ENCODE measurements around the gene TMEM126A. TPM values are rescaled to one million over a fixed set of nuclear protein-coding genes. Genes with fewer than 3 reads are reported as not detected.
"Not testable (repeated sequence)": the region's sequence is repeated elsewhere in the genome, so short reads cannot be mapped to it uniquely, and the experiment has no call there.

Gene TMEM126A
- total RNA-seq, 1 donor from 2014 or later, result 36.4 TPM

GRCh38 chr11:85652786-85653447 is 5.2 kb downstream of the TMEM126A start:
- H3K36me3 Mint-ChIP-seq (ENCODE audit: low read depth), result no peaks in the 10 kb centered on the region
- no peak overlapping the region for H3K4me3 Mint-ChIP-seq
- DNase-seq (ENCODE audit: low read depth, low spot score), result no peak
- no peak overlapping the region for H3K27ac Mint-ChIP-seq (ENCODE audit: unreplicated experiment)
- H3K9me3 Mint-ChIP-seq, result no peaks in the 10 kb centered on the region
- no peak for TF ChIP-seq CTCF (conservative IDR thresholded peaks at IDR 0.05)
- H3K4me1 Mint-ChIP-seq, result peaks cover 16% of the 10 kb centered on the region
- no peaks in the 10 kb centered on the region for H3K27me3 Mint-ChIP-seq (ENCODE audit: low read depth)

- DNase-seq (ENCODE audit: low read depth, low spot score); H3K27ac Mint-ChIP-seq (ENCODE audit: unreplicated experiment); H3K36me3 Mint-ChIP-seq (ENCODE audit: low read depth); H3K27me3 Mint-ChIP-seq (ENCODE audit: low read depth); H3K4me3 Mint-ChIP-seq; H3K9me3 Mint-ChIP-seq: not testable (repeated sequence)
- peaks cover 10% of the 10 kb centered on the region for H3K4me1 Mint-ChIP-seq
Observed at GRCh38 chr11:85654343-85654742, 6.6 kb downstream of the TMEM126A start.

- H3K4me1 Mint-ChIP-seq, result peaks cover 29% of the 10 kb centered on the region
- H3K9me3 Mint-ChIP-seq, result no peaks in the 10 kb centered on the region
- no peak for DNase-seq (ENCODE audit: low read depth, low spot score)
- H3K36me3 Mint-ChIP-seq (ENCODE audit: low read depth), result peaks cover 5% of the 10 kb centered on the region
- TF ChIP-seq CTCF (conservative IDR thresholded peaks at IDR 0.05), result no peak
- no peak overlapping the region for H3K4me3 Mint-ChIP-seq
- H3K27ac Mint-ChIP-seq (ENCODE audit: unreplicated experiment), result no peak overlapping the region
- H3K27me3 Mint-ChIP-seq (ENCODE audit: low read depth), result no peaks in the 10 kb centered on the region
Observed at GRCh38 chr11:85656777-85657176, 9.0 kb downstream of the TMEM126A start.

- Mint-ChIP-seq H3K27ac (ENCODE audit: unreplicated experiment) (no peak overlapping the region), H3K36me3 (ENCODE audit: low read depth) (peaks cover 10% of the 10 kb centered on the region), H3K9me3 (no peaks in the 10 kb centered on the region), H3K4me3 (no peak overlapping the region), H3K4me1 (peaks cover 40% of the 10 kb centered on the region), H3K27me3 (ENCODE audit: low read depth) (no peaks in the 10 kb centered on the region)
- DNase-seq (ENCODE audit: low read depth, low spot score), result no peak
- TF ChIP-seq CTCF (conservative IDR thresholded peaks at IDR 0.05), result no peak
Observed at GRCh38 chr11:85658180-85658579, 10.4 kb downstream of the TMEM126A start.

- H3K27me3 Mint-ChIP-seq (ENCODE audit: low read depth), result no peaks in the 10 kb centered on the region
- peaks cover 59% of the 10 kb centered on the region for H3K4me1 Mint-ChIP-seq
- peak overlapping the region; percentile 84 for H3K4me3 Mint-ChIP-seq
- no peak for TF ChIP-seq CTCF (conservative IDR thresholded peaks at IDR 0.05)
- H3K9me3 Mint-ChIP-seq, result no peaks in the 10 kb centered on the region
- H3K36me3 Mint-ChIP-seq (ENCODE audit: low read depth), result peaks cover 19% of the 10 kb centered on the region
- no peak overlapping the region for H3K27ac Mint-ChIP-seq (ENCODE audit: unreplicated experiment)
- DNase-seq (ENCODE audit: low read depth, low spot score), result no peak
Observed at GRCh38 chr11:85661972-85662664, 14.4 kb downstream of the TMEM126A start.

- no peaks in the 10 kb centered on the region for H3K27me3 Mint-ChIP-seq (ENCODE audit: low read depth)
- DNase-seq (ENCODE audit: low read depth, low spot score), result no peak
- H3K36me3 Mint-ChIP-seq (ENCODE audit: low read depth), result peaks cover 19% of the 10 kb centered on the region
- peaks cover 59% of the 10 kb centered on the region for H3K4me1 Mint-ChIP-seq
- H3K9me3 Mint-ChIP-seq, result no peaks in the 10 kb centered on the region
- TF ChIP-seq CTCF (conservative IDR thresholded peaks at IDR 0.05), result no peak
- H3K27ac Mint-ChIP-seq (ENCODE audit: unreplicated experiment), result peak overlapping the region; percentile 98
- H3K4me3 Mint-ChIP-seq, result peak overlapping the region; percentile 100
Observed at GRCh38 chr11:85663080-85663752, 15.4 kb downstream of the TMEM126A start.

Measured in neural crest cell (in vitro differentiated cells).